GM12878 (cell line): Measurements from ENCODE around the gene NUDT1. TPM values are rescaled to one million over a fixed set of nuclear protein-coding genes. Genes with fewer than 3 reads are reported as not detected.
A peak's percentile ranks its signal among the peaks of the same experiment; 100 is the strongest.

Experiments
- BHLHE40 ChIP-seq, 2 experiments: fragments of 450-650 bp in 1 of 2; IDR thresholded peaks; 2 replicates each; pipeline ENCODE4 v1.6.1; 2011 to 2017; ENCODE audit warnings: low read depth in 2 of 2, borderline replicate concordance in 1 of 2, improper control_type of control experiment in 1 of 2, low read length in 1 of 2, mild to moderate bottlenecking in 1 of 2
- JUNB ChIP-seq: IDR thresholded peaks from 2 replicates; pipeline ENCODE4 v1.6.1; 2016; ENCODE audit warnings: antibody characterized with exemption, mild to moderate bottlenecking
- NFIC ChIP-seq: IDR thresholded peaks from 2 replicates; pipeline ENCODE4 v1.6.1; 2012; ENCODE audit warnings: low read depth, mild to moderate bottlenecking, inconsistent platforms, low read length, moderate library complexity
- NR2C1 ChIP-seq: fragments of 450-650 bp; IDR thresholded peaks from 2 replicates; pipeline ENCODE4 v1.6.1; 2017; ENCODE audit warnings: antibody characterized with exemption, mild to moderate bottlenecking, moderate library complexity
- NR2F1 ChIP-seq: fragments of 450-650 bp; conservative IDR thresholded peaks from 2 replicates; pipeline ENCODE4 v1.6.1; 2017; ENCODE audit warnings: mild to moderate bottlenecking
- PAX5 ChIP-seq: IDR thresholded peaks from 2 replicates; pipeline ENCODE4 v1.6.1; 2011; ENCODE audit warnings: low read depth, low read length, borderline replicate concordance
- POU2F2 ChIP-seq: IDR thresholded peaks from 3 replicates; pipeline ENCODE4 v1.6.1; 2011; ENCODE audit warnings: low read depth, mild to moderate bottlenecking, low read length, borderline replicate concordance
- TAF1 ChIP-seq: IDR thresholded peaks from 2 replicates; pipeline ENCODE4 v1.6.1; 2011; ENCODE audit warnings: mild to moderate bottlenecking, low read depth, low read length, borderline replicate concordance
- TBL1XR1 ChIP-seq: IDR thresholded peaks from 2 replicates; pipeline ENCODE4 v1.6.1; 2012; ENCODE audit warnings: low read depth, low read length, improper control_type of control experiment
- TCF3 ChIP-seq: IDR thresholded peaks from 2 replicates; pipeline ENCODE4 v1.6.1; 2012; ENCODE audit warnings: low read depth, mild to moderate bottlenecking, low read length, borderline replicate concordance; ENCODE audit not compliant: insufficient read depth
- polyA plus RNA-seq, 11 experiments: library from polyadenylated mRNA; depleted of rRNA in 4 of 11; unstranded in 6 of 11; stranded (reverse) in 5 of 11; fragments of >200 nt; fragmentation: Nextera tagmentation in 4 of 11; fragmentation: Illumina TruSeq in 1 of 11; extraction: Ambion mirVana in 4 of 11; extraction: Trizol in 1 of 11; gene quantifications; 1 replicate in 1 of 11; 2 replicates in 10 of 11; pipeline versions ENCODE4 v1.2.1 to v1.2.3, GENCODE V29; 2011 to 2016; ENCODE audit warnings: inconsistent platforms in 2 of 11, missing spikeins in 2 of 11, low read depth in 1 of 11
- total RNA-seq, 4 experiments: library from RNA; depleted of rRNA in 3 of 4; stranded (reverse); fragments of >200 nt in 3 of 4; fragmentation: Illumina TruSeq in 1 of 4; extraction: Trizol in 1 of 4; gene quantifications; 2 replicates each; pipeline versions ENCODE4 v1.2.1 to v1.2.3, GENCODE V29; 2013 to 2021
- TF ChIP-seq, protein P1 (sequence below): fragments of 450-650 bp; IDR thresholded peaks from 2 replicates; pipeline ENCODE4 v1.6.1; 2014; ENCODE audit warnings: mild to moderate bottlenecking
- TF ChIP-seq, protein P2 (sequence below): IDR thresholded peaks from 2 replicates; pipeline ENCODE4 v1.6.1; 2012; ENCODE audit warnings: low read depth, low read length, improper control_type of control experiment
- TF ChIP-seq, protein P3 (sequence below): fragments of 450-650 bp; IDR thresholded peaks from 2 replicates; pipeline ENCODE4 v1.6.1; 2017; ENCODE audit warnings: mild to moderate bottlenecking, low read depth, inconsistent platforms; ENCODE audit not compliant: poor library complexity, severe bottlenecking
- TF ChIP-seq, protein P4 (sequence below): fragments of 450-650 bp; IDR thresholded peaks from 2 replicates; pipeline ENCODE4 v1.6.1; 2016; ENCODE audit warnings: mild to moderate bottlenecking
- TF ChIP-seq, protein P5 (sequence below): fragments of 450-650 bp; formaldehyde crosslinking; IDR thresholded peaks from 2 replicates; pipeline ENCODE4 v1.4.0; 2020; ENCODE audit warnings: mild to moderate bottlenecking, moderate library complexity

The NUDT1 gene
- total and polyA plus RNA-seq, 10 of the 15 experiments (the other 5 are each of a cell fraction or from before 2014, with no cell fraction given) = 7.7 to 122 (median 59.2) TPM

DNA sequence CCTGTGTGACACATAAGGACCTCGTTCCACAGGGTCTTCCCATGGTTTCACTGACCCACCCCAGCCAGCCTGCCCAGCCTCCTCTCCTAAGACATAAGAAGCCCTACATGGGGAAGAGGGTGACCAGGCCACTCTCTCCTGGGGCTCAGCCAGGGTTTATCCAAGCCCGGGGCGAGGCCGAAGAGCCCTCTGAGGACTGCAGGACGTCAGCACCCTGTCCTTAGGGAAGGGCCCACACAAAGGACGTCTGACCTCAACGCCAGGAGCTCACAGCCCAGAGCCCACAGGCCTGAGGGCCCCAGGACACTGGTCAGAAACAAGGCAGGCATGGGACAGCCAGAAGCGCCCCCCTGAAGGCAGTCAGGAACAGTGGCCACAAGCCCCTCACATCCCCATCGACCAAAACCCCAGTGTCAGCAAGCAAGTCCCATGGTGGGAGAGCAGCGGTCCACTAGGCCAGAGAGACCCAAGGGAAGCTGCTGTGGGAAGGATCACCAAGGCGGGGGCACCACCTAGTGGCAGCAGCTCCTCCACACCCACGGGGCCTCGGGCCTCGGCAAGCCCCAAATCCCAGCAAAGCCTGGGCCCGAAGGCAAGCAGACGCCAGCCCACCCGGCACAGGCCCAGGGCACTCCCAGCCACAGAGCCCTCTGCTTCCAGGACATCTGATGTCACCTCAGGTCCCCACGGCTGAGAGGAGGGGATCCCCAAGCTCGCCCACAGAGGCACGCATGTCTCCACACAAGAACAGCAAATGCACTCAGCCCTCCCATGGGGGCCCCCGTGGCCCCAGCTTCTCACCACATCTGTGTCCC, 32.7 kb upstream of the NUDT1 start (continued):
- TF ChIP-seq, protein P1, sequence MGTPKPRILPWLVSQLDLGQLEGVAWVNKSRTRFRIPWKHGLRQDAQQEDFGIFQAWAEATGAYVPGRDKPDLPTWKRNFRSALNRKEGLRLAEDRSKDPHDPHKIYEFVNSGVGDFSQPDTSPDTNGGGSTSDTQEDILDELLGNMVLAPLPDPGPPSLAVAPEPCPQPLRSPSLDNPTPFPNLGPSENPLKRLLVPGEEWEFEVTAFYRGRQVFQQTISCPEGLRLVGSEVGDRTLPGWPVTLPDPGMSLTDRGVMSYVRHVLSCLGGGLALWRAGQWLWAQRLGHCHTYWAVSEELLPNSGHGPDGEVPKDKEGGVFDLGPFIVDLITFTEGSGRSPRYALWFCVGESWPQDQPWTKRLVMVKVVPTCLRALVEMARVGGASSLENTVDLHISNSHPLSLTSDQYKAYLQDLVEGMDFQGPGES = 0 out of 2 replicates have a peak, but pooled peaks have one; percentile 20
- 0 out of 3 replicates have a peak, but pooled peaks have one; percentile 48 for TF ChIP-seq POU2F2
- TF ChIP-seq PAX5 = peak; percentile 76; the same call in 1 of the 2 replicates
- TF ChIP-seq TCF3 = 0 out of 2 replicates have a peak, but pooled peaks have one; percentile 22
- peak; percentile 72; the same call in 1 of the 2 replicates for TF ChIP-seq NFIC
- no peak for TF ChIP-seq JUNB
- TF ChIP-seq, protein P2, sequence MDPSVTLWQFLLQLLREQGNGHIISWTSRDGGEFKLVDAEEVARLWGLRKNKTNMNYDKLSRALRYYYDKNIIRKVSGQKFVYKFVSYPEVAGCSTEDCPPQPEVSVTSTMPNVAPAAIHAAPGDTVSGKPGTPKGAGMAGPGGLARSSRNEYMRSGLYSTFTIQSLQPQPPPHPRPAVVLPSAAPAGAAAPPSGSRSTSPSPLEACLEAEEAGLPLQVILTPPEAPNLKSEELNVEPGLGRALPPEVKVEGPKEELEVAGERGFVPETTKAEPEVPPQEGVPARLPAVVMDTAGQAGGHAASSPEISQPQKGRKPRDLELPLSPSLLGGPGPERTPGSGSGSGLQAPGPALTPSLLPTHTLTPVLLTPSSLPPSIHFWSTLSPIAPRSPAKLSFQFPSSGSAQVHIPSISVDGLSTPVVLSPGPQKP = no peak
- no peak for TF ChIP-seq TAF1
- 0 out of 2 replicates have a peak, but pooled peaks have one; percentile 21 for TF ChIP-seq NR2F1
- TF ChIP-seq, protein P3, sequence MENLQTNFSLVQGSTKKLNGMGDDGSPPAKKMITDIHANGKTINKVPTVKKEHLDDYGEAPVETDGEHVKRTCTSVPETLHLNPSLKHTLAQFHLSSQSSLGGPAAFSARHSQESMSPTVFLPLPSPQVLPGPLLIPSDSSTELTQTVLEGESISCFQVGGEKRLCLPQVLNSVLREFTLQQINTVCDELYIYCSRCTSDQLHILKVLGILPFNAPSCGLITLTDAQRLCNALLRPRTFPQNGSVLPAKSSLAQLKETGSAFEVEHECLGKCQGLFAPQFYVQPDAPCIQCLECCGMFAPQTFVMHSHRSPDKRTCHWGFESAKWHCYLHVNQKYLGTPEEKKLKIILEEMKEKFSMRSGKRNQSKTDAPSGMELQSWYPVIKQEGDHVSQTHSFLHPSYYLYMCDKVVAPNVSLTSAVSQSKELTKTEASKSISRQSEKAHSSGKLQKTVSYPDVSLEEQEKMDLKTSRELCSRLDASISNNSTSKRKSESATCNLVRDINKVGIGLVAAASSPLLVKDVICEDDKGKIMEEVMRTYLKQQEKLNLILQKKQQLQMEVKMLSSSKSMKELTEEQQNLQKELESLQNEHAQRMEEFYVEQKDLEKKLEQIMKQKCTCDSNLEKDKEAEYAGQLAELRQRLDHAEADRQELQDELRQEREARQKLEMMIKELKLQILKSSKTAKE = no peak
- TF ChIP-seq NR2C1 = no peak
- TF ChIP-seq, protein P4, sequence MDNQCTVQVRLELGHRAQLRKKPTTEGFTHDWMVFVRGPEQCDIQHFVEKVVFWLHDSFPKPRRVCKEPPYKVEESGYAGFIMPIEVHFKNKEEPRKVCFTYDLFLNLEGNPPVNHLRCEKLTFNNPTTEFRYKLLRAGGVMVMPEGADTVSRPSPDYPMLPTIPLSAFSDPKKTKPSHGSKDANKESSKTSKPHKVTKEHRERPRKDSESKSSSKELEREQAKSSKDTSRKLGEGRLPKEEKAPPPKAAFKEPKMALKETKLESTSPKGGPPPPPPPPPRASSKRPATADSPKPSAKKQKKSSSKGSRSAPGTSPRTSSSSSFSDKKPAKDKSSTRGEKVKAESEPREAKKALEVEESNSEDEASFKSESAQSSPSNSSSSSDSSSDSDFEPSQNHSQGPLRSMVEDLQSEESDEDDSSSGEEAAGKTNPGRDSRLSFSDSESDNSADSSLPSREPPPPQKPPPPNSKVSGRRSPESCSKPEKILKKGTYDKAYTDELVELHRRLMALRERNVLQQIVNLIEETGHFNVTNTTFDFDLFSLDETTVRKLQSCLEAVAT = no peak
- peak; percentile 61; the same call in 1 of the 2 replicates for TF ChIP-seq TBL1XR1
- TF ChIP-seq, protein P5, sequence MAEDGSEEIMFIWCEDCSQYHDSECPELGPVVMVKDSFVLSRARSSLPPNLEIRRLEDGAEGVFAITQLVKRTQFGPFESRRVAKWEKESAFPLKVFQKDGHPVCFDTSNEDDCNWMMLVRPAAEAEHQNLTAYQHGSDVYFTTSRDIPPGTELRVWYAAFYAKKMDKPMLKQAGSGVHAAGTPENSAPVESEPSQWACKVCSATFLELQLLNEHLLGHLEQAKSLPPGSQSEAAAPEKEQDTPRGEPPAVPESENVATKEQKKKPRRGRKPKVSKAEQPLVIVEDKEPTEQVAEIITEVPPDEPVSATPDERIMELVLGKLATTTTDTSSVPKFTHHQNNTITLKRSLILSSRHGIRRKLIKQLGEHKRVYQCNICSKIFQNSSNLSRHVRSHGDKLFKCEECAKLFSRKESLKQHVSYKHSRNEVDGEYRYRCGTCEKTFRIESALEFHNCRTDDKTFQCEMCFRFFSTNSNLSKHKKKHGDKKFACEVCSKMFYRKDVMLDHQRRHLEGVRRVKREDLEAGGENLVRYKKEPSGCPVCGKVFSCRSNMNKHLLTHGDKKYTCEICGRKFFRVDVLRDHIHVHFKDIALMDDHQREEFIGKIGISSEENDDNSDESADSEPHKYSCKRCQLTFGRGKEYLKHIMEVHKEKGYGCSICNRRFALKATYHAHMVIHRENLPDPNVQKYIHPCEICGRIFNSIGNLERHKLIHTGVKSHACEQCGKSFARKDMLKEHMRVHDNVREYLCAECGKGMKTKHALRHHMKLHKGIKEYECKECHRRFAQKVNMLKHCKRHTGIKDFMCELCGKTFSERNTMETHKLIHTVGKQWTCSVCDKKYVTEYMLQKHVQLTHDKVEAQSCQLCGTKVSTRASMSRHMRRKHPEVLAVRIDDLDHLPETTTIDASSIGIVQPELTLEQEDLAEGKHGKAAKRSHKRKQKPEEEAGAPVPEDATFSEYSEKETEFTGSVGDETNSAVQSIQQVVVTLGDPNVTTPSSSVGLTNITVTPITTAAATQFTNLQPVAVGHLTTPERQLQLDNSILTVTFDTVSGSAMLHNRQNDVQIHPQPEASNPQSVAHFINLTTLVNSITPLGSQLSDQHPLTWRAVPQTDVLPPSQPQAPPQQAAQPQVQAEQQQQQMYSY (CRISPR knock-in tag) = no peak
- TF ChIP-seq BHLHE40 (IDR thresholded peaks at IDR 0.05; ENCODE audit: borderline replicate concordance in 1 of 2, low read depth in 2 of 2, low read length in 1 of 2) = peak; percentile 71 to 76; a peak in 3 of 4 replicates
